SKM-1 (cell line): Measurements from ENCODE around the gene GNG4.
"Not testable (repeated sequence)": the region's sequence is repeated elsewhere in the genome, so short reads cannot be mapped to it uniquely, and the experiment has no call there.

Experiments used
- DNase-seq: peaks from one replicate; lab custom pipeline; 2025; ENCODE audit not compliant: unreplicated experiment; lab: John Stamatoyannopoulos, UW

Gene GNG4

DNA sequence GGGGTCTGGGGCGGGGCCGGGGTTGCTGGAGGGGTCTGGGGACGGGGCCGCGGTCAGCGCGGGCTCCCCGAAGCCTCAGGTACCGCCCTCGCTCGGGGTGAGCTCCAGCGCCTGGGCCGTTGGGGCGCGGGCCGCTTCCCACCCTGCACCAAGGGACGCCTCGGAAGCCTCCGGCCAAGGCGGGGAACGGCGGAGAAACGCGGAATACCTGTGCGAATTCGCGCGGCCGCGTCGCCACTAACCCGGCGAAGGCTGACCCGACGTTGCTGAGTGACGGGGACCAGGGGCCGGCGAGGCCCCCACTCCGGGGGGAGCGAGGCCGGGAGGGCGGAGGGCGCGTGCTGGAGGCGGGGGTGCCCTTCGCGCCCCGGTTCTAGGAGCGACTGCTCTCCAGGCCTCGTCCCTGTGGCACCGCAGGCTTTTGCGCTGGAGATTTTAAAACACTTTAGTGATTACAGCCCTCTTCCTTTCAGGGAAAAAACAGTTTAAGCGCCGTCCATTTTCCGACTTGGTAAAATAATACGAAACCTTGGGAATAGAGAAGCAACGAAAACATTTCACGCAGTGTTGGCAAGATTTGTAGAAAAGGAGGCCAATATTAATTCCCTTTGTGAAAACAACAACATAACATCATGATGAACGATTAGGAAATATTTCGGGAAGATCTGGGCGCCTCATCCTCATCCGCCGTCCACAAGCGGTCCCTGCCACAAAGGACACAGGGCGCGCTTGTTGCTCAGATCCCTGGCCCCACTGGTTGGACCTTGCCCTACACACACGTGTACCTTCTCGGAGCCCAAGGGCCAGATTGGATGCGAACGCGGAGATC lies 971 bp upstream of the GNG4 start:
- no peak for DNase-seq

- DNase-seq = no peak
These were observed 623 bp downstream of the GNG4 start for GRCh38 chr1:235648954-235649367.

DNA sequence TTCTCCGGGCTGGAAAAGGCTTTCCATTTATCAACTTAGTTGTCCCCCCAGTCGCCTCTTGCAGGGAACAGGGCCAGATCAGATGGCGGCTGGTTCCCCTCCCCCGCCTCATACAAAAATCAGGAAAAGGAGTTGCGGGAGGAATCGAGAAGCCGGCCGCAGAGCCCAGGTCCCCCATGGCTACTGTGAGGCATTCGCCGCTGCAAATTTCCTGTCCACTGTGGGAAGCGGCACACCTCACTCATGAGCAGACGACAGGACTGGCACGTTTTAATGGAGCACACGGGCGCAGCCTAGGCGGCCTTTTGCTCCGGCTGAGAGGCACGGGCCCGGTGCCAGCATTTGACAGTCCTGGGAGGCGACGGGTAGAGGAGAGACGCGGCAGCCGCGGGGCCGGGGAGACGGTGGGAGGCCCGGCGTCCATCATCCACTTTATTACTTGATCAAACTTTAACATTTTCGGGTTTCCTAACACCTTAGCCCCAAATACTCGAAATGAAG lies 1.1 kb downstream of the GNG4 start:
- no peak for DNase-seq

- DNase-seq = not testable (repeated sequence)
These were observed 2.0 kb downstream of the GNG4 start for GRCh38 chr1:235647537-235647936.

DNA sequence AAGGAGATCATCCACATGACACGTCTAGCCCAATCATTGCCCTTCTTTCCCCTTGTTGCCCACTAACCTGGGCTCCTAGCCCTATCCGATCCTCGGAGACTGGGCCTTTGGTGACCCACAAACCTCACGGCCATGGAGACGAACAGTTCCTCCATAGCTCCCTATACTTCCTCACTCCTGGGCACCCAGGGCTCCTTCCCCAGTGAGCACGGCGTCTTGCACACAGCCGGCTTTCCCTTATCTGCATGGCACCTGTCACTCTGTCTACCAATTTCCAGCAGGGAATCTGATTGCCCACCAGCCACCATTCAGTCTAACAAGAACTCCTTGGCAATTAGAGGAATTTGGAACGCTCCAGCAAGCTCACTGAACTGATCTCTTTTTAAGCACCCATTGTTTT lies 3.1 kb downstream of the GNG4 start:
- DNase-seq = no peak

- no peak for DNase-seq
These were observed 4.8 kb downstream of the GNG4 start for GRCh38 chr1:235644693-235645305.

GRCh38 chr1:235643837-235644692 lies 5.5 kb downstream of the GNG4 start:
- DNase-seq = no peak

GRCh38 chr1:235642943-235643371 lies 6.6 kb downstream of the GNG4 start:
- DNase-seq = no peak

- no peak for DNase-seq
These were observed 7.3 kb downstream of the GNG4 start for GRCh38 chr1:235642011-235642942.

GRCh38 chr1:235640580-235640979 lies 9.0 kb downstream of the GNG4 start:
- DNase-seq = no peak

- DNase-seq = no peak
These were observed 10.1 kb downstream of the GNG4 start for GRCh38 chr1:235639226-235640205.

- not testable (repeated sequence) for DNase-seq
These were observed 11.0 kb downstream of the GNG4 start for GRCh38 chr1:235638612-235639011.

DNA sequence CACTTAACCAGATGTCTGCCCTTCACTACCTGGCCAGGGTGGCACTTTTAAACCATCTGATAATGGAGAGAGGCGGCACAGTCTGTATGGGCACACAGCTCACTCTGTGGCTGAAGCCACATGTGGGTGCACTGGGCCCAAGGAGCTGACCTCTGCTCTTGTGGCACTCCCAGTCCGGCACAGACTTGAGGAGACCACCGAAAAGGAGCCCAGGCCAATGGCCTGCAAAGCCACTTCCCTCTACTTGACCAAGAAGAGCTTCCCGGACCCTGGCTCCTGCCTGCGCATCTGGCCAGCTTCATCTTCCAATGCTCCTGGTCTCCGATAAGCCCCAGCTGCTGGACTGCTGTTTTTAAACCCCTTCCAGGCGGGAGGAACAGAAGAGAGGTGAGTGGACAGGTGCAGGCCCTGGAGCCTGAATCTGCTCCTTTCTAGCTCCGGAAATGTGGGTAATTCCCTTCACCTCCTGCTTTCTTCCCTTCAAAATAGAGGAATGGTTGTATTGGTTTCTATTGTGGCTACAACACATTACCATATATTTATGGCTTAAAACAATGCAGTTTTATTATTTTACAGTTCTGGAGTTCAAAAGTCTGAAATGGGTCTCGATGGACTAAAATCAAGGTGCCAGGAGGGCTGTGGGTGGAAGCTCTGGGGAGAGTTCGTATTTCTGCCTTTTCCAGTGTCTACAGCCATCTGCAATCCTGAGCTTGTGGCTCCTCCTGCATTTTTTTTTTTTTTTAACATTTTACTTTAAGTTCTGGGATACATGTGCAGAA lies 11.6 kb downstream of the GNG4 start:
- DNase-seq = no peak

- DNase-seq = no peak
These were observed 13.5 kb downstream of the GNG4 start for GRCh38 chr1:235635938-235636662.

DNA sequence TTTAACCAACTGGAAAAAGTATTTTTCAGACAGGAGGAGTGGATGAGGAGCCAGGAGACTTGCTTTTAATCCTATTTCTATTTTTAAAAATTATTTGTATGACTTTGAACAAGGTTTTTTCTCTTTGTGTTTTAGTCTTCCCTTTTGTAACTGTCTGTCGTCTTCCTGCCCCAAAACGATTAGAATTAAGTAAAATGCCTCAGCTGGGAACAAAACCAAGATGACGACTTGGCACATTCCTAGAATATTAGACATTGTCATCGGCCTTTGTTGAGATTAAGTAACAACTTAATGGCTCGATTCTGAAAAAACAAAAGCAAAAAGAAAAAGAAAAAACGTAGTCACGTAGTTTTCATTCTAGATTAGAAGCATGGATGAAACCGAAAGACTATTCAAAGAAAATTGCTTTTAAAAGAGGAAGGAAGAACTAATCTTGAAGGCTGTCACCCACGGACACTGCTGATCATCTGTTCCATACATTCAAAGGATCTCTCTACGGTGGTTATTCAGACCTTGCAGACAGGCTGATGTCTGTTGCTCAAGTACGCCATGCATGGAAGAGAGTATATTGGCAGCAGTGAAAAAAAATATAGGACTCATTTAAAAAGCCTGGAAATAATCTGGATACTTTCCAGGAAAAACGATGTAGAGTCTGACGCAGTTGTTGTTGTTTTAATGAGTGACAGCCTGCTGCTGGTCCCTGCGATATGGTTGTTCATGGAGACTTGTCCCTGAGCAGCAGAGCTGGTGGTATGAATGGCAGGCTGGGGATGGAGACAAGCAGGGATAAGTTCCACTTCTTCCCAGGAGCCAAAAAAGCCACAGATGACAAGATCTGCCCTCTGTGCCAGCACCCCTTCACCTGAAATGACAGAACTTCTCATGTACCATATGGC lies 16.8 kb downstream of the GNG4 start:
- DNase-seq = peak; percentile 38

DNA sequence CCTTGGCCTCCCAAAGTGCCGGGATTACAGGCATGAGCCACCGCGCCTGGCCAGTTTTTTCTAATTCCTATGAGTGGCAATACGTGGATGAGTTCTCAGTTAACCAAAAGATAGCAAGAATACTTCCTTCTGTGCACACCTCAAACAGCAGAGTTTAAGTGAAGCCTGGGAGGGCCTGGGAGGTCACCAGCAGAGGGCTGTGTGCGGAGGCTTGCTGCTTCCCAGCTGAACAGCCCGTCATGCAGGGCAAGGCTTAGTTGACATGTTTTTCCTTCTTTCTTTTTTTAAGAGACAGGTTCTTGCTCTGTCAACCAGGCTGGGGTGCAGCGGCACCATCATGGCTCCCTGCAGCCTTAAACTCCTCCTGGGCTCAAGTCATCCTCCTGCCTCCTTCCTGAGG lies 17.8 kb downstream of the GNG4 start:
- no peak for DNase-seq
